ENCODE data around the gene DND1. TPM values are rescaled to one million over a fixed set of nuclear protein-coding genes. Genes with fewer than 3 reads are reported as not detected.
"Not testable (repeated sequence)": the region's sequence is repeated elsewhere in the genome, so short reads cannot be mapped to it uniquely, and the experiment has no call there.

The DND1 gene
- total RNA-seq, 1 experiment from 2014 or later = 1.8 TPM

GRCh38 chr5:140627972-140628371, 45.4 kb downstream of the DND1 start:
- peaks cover under 1% of the 10 kb centered on the region; the same call in 1 of the 2 replicates for H3K4me1 ChIP-seq (ENCODE audit: control insufficient read depth, insufficient read depth, low read length)
- H3K9me3 ChIP-seq (ENCODE audit: control insufficient read depth, insufficient read depth, low read depth, low read length) = peaks cover 15% of the 10 kb centered on the region; the same call in 1 of the 2 replicates
- CTCF ChIA-PET = interaction anchor here (0.7 kb wide), 1 partner anchor 657 kb away, joined by 6 read pairs; no protein-coding TSS in a partner anchor
- POLR2A ChIA-PET = no interaction called here
- BruUV-seq (replicated peaks) = no TSS peak
- DNase-seq (ENCODE audit: low read depth, low spot score) (no peak), ATAC-seq (no peak)
- in situ Hi-C loops (cut with HindIII; ENCODE audit: low pct_unique_long_range_greater_than_20kb, low sequenced_read_pairs) (no loop called here), intact Hi-C loops (cut with micrococcal nuclease; ENCODE audit: unreplicated experiment) (no loop called here)
- TF ChIP-seq REST (IDR thresholded peaks at IDR 0.05; ENCODE audit: insufficient read depth in 1 of 2, low read depth in 2 of 2, low read length in 1 of 2) = no peak
- no peak for TF ChIP-seq TCF7L2 (IDR thresholded peaks at IDR 0.05; ENCODE audit: low read depth, low read length)
- TF ChIP-seq CTCF (IDR thresholded peaks at IDR 0.05) = no peak
- no peak for TF ChIP-seq SIN3A (IDR thresholded peaks at IDR 0.05; ENCODE audit: borderline replicate concordance, insufficient read depth, low read depth, low read length)
- TF ChIP-seq POLR2AphosphoS5 (IDR thresholded peaks at IDR 0.05; ENCODE audit: low read depth, low read length) = no peak
- no peak overlapping the region for H3K27ac ChIP-seq (ENCODE audit: low read length)
- no peaks in the 10 kb centered on the region for H3K27me3 ChIP-seq (ENCODE audit: control insufficient read depth, insufficient read depth, low read length)
- no peaks in the 10 kb centered on the region for H3K36me3 ChIP-seq (ENCODE audit: control insufficient read depth, insufficient read depth, low read length)
- H3K4me3 ChIP-seq (ENCODE audit: low read depth in 2 of 2, low read length in 2 of 2) = no peak overlapping the region

GRCh38 chr5:140624886-140625285, 48.5 kb downstream of the DND1 start:
- in situ Hi-C loops (cut with HindIII; ENCODE audit: low pct_unique_long_range_greater_than_20kb, low sequenced_read_pairs); H3K4me3 ChIP-seq (ENCODE audit: low read depth in 2 of 2, low read length in 2 of 2); intact Hi-C loops (cut with micrococcal nuclease; ENCODE audit: unreplicated experiment); H3K27ac ChIP-seq (ENCODE audit: low read length); CTCF ChIA-PET; H3K36me3 ChIP-seq (ENCODE audit: control insufficient read depth, insufficient read depth, low read length); H3K4me1 ChIP-seq (ENCODE audit: control insufficient read depth, insufficient read depth, low read length); DNase-seq (ENCODE audit: low read depth, low spot score); H3K27me3 ChIP-seq (ENCODE audit: control insufficient read depth, insufficient read depth, low read length); BruUV-seq (replicated peaks); ATAC-seq: not testable (repeated sequence)
- H3K9me3 ChIP-seq (ENCODE audit: control insufficient read depth, insufficient read depth, low read depth, low read length) = peaks cover 15% of the 10 kb centered on the region; the same call in 1 of the 2 replicates
- POLR2A ChIA-PET = interaction anchor here (0.6 kb wide), 1 partner anchor 1029 kb away, joined by 6 read pairs; no protein-coding TSS in a partner anchor

- H3K36me3 ChIP-seq (ENCODE audit: control insufficient read depth, insufficient read depth, low read length); intact Hi-C loops (cut with micrococcal nuclease; ENCODE audit: unreplicated experiment); POLR2A ChIA-PET; in situ Hi-C loops (cut with HindIII; ENCODE audit: low pct_unique_long_range_greater_than_20kb, low sequenced_read_pairs); H3K27me3 ChIP-seq (ENCODE audit: control insufficient read depth, insufficient read depth, low read length); ATAC-seq; H3K4me1 ChIP-seq (ENCODE audit: control insufficient read depth, insufficient read depth, low read length); H3K4me3 ChIP-seq (ENCODE audit: low read depth in 2 of 2, low read length in 2 of 2); CTCF ChIA-PET; DNase-seq (ENCODE audit: low read depth, low spot score); BruUV-seq (replicated peaks); H3K27ac ChIP-seq (ENCODE audit: low read length); H3K9me3 ChIP-seq (ENCODE audit: control insufficient read depth, insufficient read depth, low read depth, low read length): not testable (repeated sequence)
Measured at GRCh38 chr5:140623061-140623460, 50.3 kb downstream of the DND1 start.
